GM19328 (cell line): Measurements from ENCODE around the gene TKTL1.

Source experiments
- ATAC-seq: cut with Tn5 transposase; IDR thresholded peaks from one replicate; pipeline ENCODE4 v1.9.1; 2021; ENCODE audit warnings: mild to moderate bottlenecking, moderate library complexity; ENCODE audit not compliant: unreplicated experiment

The TKTL1 gene

GRCh38 chrX:154309041-154309775 is 13.6 kb downstream of the TKTL1 start:
- ATAC-seq, result no peak

- no peak for ATAC-seq
Measured at GRCh38 chrX:154310616-154311536, 15.3 kb downstream of the TKTL1 start.

GRCh38 chrX:154312116-154312515 is 16.5 kb downstream of the TKTL1 start:
- ATAC-seq, result no peak

GRCh38 chrX:154313147-154313546 is 17.6 kb downstream of the TKTL1 start:
- ATAC-seq, result no peak

GRCh38 chrX:154315416-154315815 is 19.8 kb downstream of the TKTL1 start:
- ATAC-seq, result no peak

GRCh38 chrX:154317391-154317995 is 21.9 kb downstream of the TKTL1 start:
- no peak for ATAC-seq

GRCh38 chrX:154320406-154320805 is 24.8 kb downstream of the TKTL1 start:
- ATAC-seq, result no peak

GRCh38 chrX:154321152-154321551 is 25.6 kb downstream of the TKTL1 start:
- ATAC-seq, result no peak

GRCh38 chrX:154321594-154321993 is 26.0 kb downstream of the TKTL1 start:
- ATAC-seq, result no peak

GRCh38 chrX:154322890-154323289 is 27.3 kb downstream of the TKTL1 start:
- ATAC-seq, result no peak

GRCh38 chrX:154323537-154323936 is 27.9 kb downstream of the TKTL1 start:
- no peak for ATAC-seq

- ATAC-seq, result no peak
Measured at GRCh38 chrX:154325541-154325940, 29.9 kb downstream of the TKTL1 start.

GRCh38 chrX:154327038-154327820 is 31.6 kb downstream of the TKTL1 start:
- ATAC-seq, result no peak

GRCh38 chrX:154328646-154329045 is 33.1 kb downstream of the TKTL1 start:
- ATAC-seq, result no peak

GRCh38 chrX:154329294-154329693 is 33.7 kb downstream of the TKTL1 start:
- ATAC-seq, result no peak

GRCh38 chrX:154332561-154332960 is 37.0 kb downstream of the TKTL1 start:
- no peak for ATAC-seq

GRCh38 chrX:154333116-154333515 is 37.5 kb downstream of the TKTL1 start:
- ATAC-seq, result no peak

GRCh38 chrX:154333837-154334271 is 38.3 kb downstream of the TKTL1 start:
- no peak for ATAC-seq

GRCh38 chrX:154334496-154334895 is 38.9 kb downstream of the TKTL1 start:
- ATAC-seq, result no peak

GRCh38 chrX:154341399-154342298 is 46.1 kb downstream of the TKTL1 start:
- peak; percentile 73 for ATAC-seq
